Heart left ventricle (tissue), 13 donors: ENCODE data around the gene AKNA.
"Not testable (repeated sequence)": the region's sequence is repeated elsewhere in the genome, so short reads cannot be mapped to it uniquely, and the experiment has no call there.

Experiments
- POLR2A ChIP-seq, 2 donors: fragments of 450-650 bp; IDR thresholded peaks; one replicate each; pipeline ENCODE4 v1.6.1; 2017; ENCODE audit warnings: antibody characterized with exemption in 2 of 2, mild to moderate bottlenecking in 2 of 2, moderate library complexity in 2 of 2
- TF ChIP-seq, protein P1 (sequence below), 12 donors: fragments of 200-600 bp; sonication (generic) in 4 of 12; IDR thresholded peaks; one replicate each; pipeline versions ENCODE4 v1.5.0 to v1.8.0; 2018 to 2022; ENCODE audit warnings: antibody characterized with exemption in 12 of 12, mild to moderate bottlenecking in 5 of 12
- donor health status: ischemic (EF 13 %, LVEDD 7.1; RV severe dilation, severe dysfunction).
- donor health status: DM: no; HTN: yes; CAD: no.
- donor health status: DM: no; HTN: no; CAD: no.
- donor health status: ischemic (EF 25% LVEDD 6.9; RV normal size, moderate dysfunction).
- donor health status: ischemic (EF 25% LVEDD 5.7; RV mildly dilated, moderate dysfunction).
- donor health status: ischemic (EF 35%, LVEDD 5.7; RV mildly dilated, moderate dysfunction).
- donor health status: nonischemic (EF 11% LVEDD 7.7; RV severe dilation, severe dysfunction).
- donor health status: DM: yes; HTN: yes; CAD: no.
- donor health status: PGD.
- donor health status: ischemic (EF 29% LVEDD 5.4; RV normal size, mild dysfunction).
- donor health status: nonischemic (EF 23%, LVEDD 6.1; RV moderate dilation, normal function).

DNA sequence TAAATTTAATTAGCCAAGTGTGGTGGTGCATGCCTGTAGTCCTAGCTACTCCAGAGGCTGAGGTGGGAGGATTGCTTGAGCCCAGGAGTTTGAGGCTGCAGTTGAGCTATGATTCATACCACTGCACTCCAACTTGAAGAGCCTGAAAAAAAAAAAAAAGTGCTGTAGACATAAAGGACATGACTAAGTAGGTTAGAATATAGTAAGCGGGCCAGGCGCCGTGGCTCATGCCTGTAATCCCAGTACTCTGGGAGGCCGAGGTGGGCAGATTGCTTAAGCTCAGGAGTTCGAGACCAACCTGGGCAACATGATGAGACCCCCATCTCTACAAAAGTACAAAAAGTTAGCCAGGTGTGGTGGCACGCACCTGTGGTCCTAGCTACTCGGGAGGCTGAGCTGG lies 67.1 kb downstream of the AKNA start:
- TF ChIP-seq, protein P1, sequence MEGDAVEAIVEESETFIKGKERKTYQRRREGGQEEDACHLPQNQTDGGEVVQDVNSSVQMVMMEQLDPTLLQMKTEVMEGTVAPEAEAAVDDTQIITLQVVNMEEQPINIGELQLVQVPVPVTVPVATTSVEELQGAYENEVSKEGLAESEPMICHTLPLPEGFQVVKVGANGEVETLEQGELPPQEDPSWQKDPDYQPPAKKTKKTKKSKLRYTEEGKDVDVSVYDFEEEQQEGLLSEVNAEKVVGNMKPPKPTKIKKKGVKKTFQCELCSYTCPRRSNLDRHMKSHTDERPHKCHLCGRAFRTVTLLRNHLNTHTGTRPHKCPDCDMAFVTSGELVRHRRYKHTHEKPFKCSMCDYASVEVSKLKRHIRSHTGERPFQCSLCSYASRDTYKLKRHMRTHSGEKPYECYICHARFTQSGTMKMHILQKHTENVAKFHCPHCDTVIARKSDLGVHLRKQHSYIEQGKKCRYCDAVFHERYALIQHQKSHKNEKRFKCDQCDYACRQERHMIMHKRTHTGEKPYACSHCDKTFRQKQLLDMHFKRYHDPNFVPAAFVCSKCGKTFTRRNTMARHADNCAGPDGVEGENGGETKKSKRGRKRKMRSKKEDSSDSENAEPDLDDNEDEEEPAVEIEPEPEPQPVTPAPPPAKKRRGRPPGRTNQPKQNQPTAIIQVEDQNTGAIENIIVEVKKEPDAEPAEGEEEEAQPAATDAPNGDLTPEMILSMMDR (IDR thresholded peaks at IDR 0.05) = not testable (repeated sequence)
- TF ChIP-seq POLR2A (IDR thresholded peaks at IDR 0.05) = not testable (repeated sequence)
